Endothelial cell of umbilical vein (primary cell): ENCODE measurements around the gene KRTAP22-1. TPM values are rescaled to one million over a fixed set of nuclear protein-coding genes. Genes with fewer than 3 reads are reported as not detected.

ENCODE experiments used
- BruUV-seq: library from RNA; stranded (reverse); fragments of 400-500 nt; replicated peaks from 2 replicates; lab custom pipeline; 2021; lab: Mats Ljungman, UMichigan
- CTCF ChIA-PET: fragments of 300-600, 350-600 bp; sonication (Branson Sonifier 250); formaldehyde crosslinking; loops from one replicate; lab custom pipeline; 2021; ENCODE audit warnings: antibody characterized with exemption, inconsistent platforms; lab: Charles Lee
- POLR2A ChIA-PET: fragments of 300-600, 350-600 bp; sonication (Branson Sonifier 250); formaldehyde crosslinking; loops from one replicate; lab custom pipeline; 2021; ENCODE audit warnings: antibody characterized with exemption, inconsistent platforms; lab: Charles Lee
- DNase-seq: peaks from one replicate; pipeline ENCODE4 v3.0.0-alpha.2; 2011; ENCODE audit warnings: low read depth, low spot score
- FAIRE-seq: peaks from 2 replicates; lab custom pipeline; 2011; peaks lifted over from hg19 to GRCh38; lab: Jason Lieb, UNC
- H2AFZ ChIP-seq: 2 replicates; pipeline ENCODE4 v1.6.0; 2012; ENCODE audit warnings: low read depth, low read length, control low read depth, inconsistent platforms
- H3K27ac ChIP-seq: 2 replicates; pipeline ENCODE4 v1.5.1; 2011; ENCODE audit warnings: low read depth, mild to moderate bottlenecking, control low read depth, low read length, moderate library complexity; ENCODE audit not compliant: insufficient read depth
- H3K27me3 ChIP-seq, 2 experiments: 2 replicates each; pipeline versions ENCODE4 v1.6.0 to v1.6.1; 2011; ENCODE audit warnings: low read length in 2 of 2, mixed read lengths in 1 of 2; ENCODE audit not compliant: control insufficient read depth in 2 of 2, insufficient read depth in 2 of 2
- H3K36me3 ChIP-seq, 2 experiments: 2 replicates in 1 of 2; 3 replicates in 1 of 2; pipeline ENCODE4 v1.5.1; 2011; ENCODE audit warnings: low read length in 2 of 2, mild to moderate bottlenecking in 1 of 2, moderate library complexity in 1 of 2; ENCODE audit not compliant: control insufficient read depth in 2 of 2, insufficient read depth in 2 of 2; ENCODE audit errors: extremely low read depth in 1 of 2
- H3K4me1 ChIP-seq: 3 replicates; pipeline ENCODE4 v1.5.1; 2011; ENCODE audit warnings: mild to moderate bottlenecking, low read length; ENCODE audit not compliant: control insufficient read depth, insufficient read depth; ENCODE audit errors: extremely low read depth
- H3K4me2 ChIP-seq: 2 replicates; pipeline ENCODE4 v1.6.1; 2011; ENCODE audit warnings: low read length, control low read depth, mixed read lengths; ENCODE audit not compliant: insufficient read depth
- H3K4me3 ChIP-seq, 3 experiments: fragments of 200-600 bp in 1 of 3; sonication (generic), shearing (Covaris generic) in 1 of 3; replicated peaks in 1 of 3; 2 replicates each; pipeline ENCODE4 v1.5.1; 2011 to 2016; ENCODE audit warnings: control low read depth in 3 of 3, low read length in 3 of 3, mild to moderate bottlenecking in 2 of 3, inconsistent platforms in 1 of 3, low read depth in 1 of 3, moderate library complexity in 1 of 3; ENCODE audit not compliant: insufficient read depth in 1 of 3
- H3K79me2 ChIP-seq: 2 replicates; pipeline ENCODE4 v1.6.0; 2012; ENCODE audit warnings: low read length, inconsistent platforms; ENCODE audit not compliant: control insufficient read depth, insufficient read depth
- H3K9ac ChIP-seq: replicated peaks from 2 replicates; pipeline ENCODE3; 2011; ENCODE audit warnings: low read length, control low read depth; ENCODE audit not compliant: insufficient read depth; ENCODE audit errors: extremely low read depth
- H3K9me1 ChIP-seq: replicated peaks from 3 replicates; pipeline ENCODE4 v1.6.0; 2011; ENCODE audit warnings: mild to moderate bottlenecking, low read length; ENCODE audit not compliant: control insufficient read depth, insufficient read depth; ENCODE audit errors: extremely low read depth
- H3K9me3 ChIP-seq: replicated peaks from 2 replicates; pipeline ENCODE4 v1.5.1; 2012; ENCODE audit warnings: low read length, inconsistent platforms; ENCODE audit not compliant: control insufficient read depth, insufficient read depth
- H4K20me1 ChIP-seq: replicated peaks from 2 replicates; pipeline ENCODE3; 2011; ENCODE audit warnings: mild to moderate bottlenecking, low read length; ENCODE audit not compliant: control insufficient read depth, insufficient read depth; ENCODE audit errors: extremely low read depth
- EZH2 ChIP-seq: IDR thresholded peaks from 2 replicates; pipeline ENCODE4 v1.6.1; 2012; ENCODE audit warnings: borderline replicate concordance, low read depth, mild to moderate bottlenecking, moderate library complexity, low read length, inconsistent platforms; ENCODE audit not compliant: severe bottlenecking
- FOS ChIP-seq: IDR thresholded peaks from 2 replicates; pipeline ENCODE4 v1.6.1; 2011; ENCODE audit warnings: mild to moderate bottlenecking, low read length, moderate library complexity, borderline replicate concordance; ENCODE audit not compliant: insufficient read depth
- GATA2 ChIP-seq: IDR thresholded peaks from 2 replicates; pipeline ENCODE4 v1.7.0; 2011; ENCODE audit warnings: low read depth, mild to moderate bottlenecking, moderate library complexity, mixed read lengths, low read length; ENCODE audit not compliant: insufficient read length, insufficient read depth
- JUN ChIP-seq: IDR thresholded peaks from 2 replicates; pipeline ENCODE4 v1.6.1; 2011; ENCODE audit warnings: borderline replicate concordance, low read depth; ENCODE audit not compliant: insufficient read length, insufficient read depth
- MYC ChIP-seq: IDR thresholded peaks from one replicate; pipeline ENCODE4 v1.6.1; 2011; ENCODE audit warnings: mild to moderate bottlenecking, low read depth, low read length
- POLR2A ChIP-seq: IDR thresholded peaks from 2 replicates; pipeline ENCODE4 v1.6.1; 2012; ENCODE audit warnings: low read depth, mild to moderate bottlenecking, control low read depth, low read length
- POLR2AphosphoS5 ChIP-seq: IDR thresholded peaks from 2 replicates; pipeline ENCODE4 v1.6.1; 2012; ENCODE audit warnings: low read depth, mild to moderate bottlenecking, control low read depth, low read length, moderate library complexity; ENCODE audit not compliant: insufficient read depth
- dilution Hi-C: fragments of 300-500 bp; cut with MboI; formaldehyde crosslinking; loops from one replicate; pipeline ENCODE4 v1.15.0; 2019; ENCODE audit warnings: low sequenced_read_pairs; ENCODE audit not compliant: extremely low pct_ligation_motif_present
- intact Hi-C: fragments of 100-400 bp; cut with micrococcal nuclease; formaldehyde crosslinking; loops from one replicate; pipeline ENCODE4 v1.10.0; 2022
- polyA plus RNA-seq, 4 experiments: library from polyadenylated mRNA; depleted of rRNA in 3 of 4; stranded (reverse) in 3 of 4; unstranded in 1 of 4; fragments of >200 nt; gene quantifications; 2 replicates each; pipeline versions ENCODE4 v1.2.1 to v1.2.3, GENCODE V29; 2011 to 2012; ENCODE audit warnings: missing spikeins in 1 of 4
- total RNA-seq: library from RNA; stranded (reverse); gene quantifications from 2 replicates; pipeline ENCODE4 v1.2.3, GENCODE V29; 2021
- TF ChIP-seq, protein P1 (sequence below): IDR thresholded peaks from 2 replicates; pipeline ENCODE4 v1.6.1; 2011; ENCODE audit not compliant: insufficient read depth, insufficient read length
- TF ChIP-seq, protein P2 (sequence below), 2 donors: IDR thresholded peaks; 1 replicate in 1 of 2; 2 replicates in 1 of 2; pipeline ENCODE4 v1.5.1; 2011; ENCODE audit warnings: low read length in 2 of 2, mild to moderate bottlenecking in 2 of 2, moderate library complexity in 2 of 2, control low read depth in 1 of 2, inconsistent platforms in 1 of 2, low read depth in 1 of 2; ENCODE audit not compliant: insufficient read depth in 1 of 2; ENCODE audit errors: extremely low read depth in 1 of 2

The KRTAP22-1 gene
- total and polyA plus RNA-seq, 2 donors (not counting 3 experiments of a cell fraction or from before 2014, with no cell fraction given) = not detected

DNA sequence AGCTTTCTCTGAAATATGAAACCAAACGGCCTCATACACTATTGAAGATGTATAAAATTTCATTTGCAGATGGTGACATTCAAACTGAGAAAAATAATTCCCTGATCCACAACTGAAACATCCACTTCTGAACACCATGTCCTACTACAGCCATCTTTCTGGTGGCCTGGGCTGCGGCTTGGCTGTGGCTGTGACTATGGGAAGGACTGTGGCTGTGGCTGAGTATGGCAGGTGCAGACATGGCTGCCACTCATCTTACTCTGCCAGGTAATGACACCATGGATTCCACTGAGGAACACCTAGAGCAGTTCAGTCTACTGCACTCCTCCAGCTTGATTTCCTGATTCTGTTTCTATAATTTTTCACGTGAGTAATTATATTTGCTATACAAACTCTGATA, 19.6 kb downstream of the KRTAP22-1 start, which contains the start of gene KRTAP20-4:
KRTAP20-4 (plus strand) TSS at position 106 of the 400 bp plus-strand sequence.
- no peak within 1 kb of the TSS for H3K27ac ChIP-seq
- no peak for FAIRE-seq

More for the DNA sequence above, 19.6 kb downstream of the KRTAP22-1 start, which contains the start of gene KRTAP20-4:
- TF ChIP-seq EZH2 = no peak
- TF ChIP-seq FOS = no peak
- no peak for TF ChIP-seq MYC
- TF ChIP-seq, protein P1, sequence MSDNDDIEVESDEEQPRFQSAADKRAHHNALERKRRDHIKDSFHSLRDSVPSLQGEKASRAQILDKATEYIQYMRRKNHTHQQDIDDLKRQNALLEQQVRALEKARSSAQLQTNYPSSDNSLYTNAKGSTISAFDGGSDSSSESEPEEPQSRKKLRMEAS = no peak
- TF ChIP-seq GATA2 = no peak
- no peak for TF ChIP-seq POLR2A
- TF ChIP-seq JUN = no peak
- TF ChIP-seq POLR2AphosphoS5 = no peak
- TF ChIP-seq, protein P2, sequence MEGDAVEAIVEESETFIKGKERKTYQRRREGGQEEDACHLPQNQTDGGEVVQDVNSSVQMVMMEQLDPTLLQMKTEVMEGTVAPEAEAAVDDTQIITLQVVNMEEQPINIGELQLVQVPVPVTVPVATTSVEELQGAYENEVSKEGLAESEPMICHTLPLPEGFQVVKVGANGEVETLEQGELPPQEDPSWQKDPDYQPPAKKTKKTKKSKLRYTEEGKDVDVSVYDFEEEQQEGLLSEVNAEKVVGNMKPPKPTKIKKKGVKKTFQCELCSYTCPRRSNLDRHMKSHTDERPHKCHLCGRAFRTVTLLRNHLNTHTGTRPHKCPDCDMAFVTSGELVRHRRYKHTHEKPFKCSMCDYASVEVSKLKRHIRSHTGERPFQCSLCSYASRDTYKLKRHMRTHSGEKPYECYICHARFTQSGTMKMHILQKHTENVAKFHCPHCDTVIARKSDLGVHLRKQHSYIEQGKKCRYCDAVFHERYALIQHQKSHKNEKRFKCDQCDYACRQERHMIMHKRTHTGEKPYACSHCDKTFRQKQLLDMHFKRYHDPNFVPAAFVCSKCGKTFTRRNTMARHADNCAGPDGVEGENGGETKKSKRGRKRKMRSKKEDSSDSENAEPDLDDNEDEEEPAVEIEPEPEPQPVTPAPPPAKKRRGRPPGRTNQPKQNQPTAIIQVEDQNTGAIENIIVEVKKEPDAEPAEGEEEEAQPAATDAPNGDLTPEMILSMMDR (IDR thresholded peaks at IDR 0.05; ENCODE audit: extremely low read depth in 1 of 2, insufficient read depth in 1 of 2, low read depth in 1 of 2, low read length in 2 of 2) = no peak
- intact Hi-C loops = no loop called here
- no TSS peak for BruUV-seq
- Histone ChIP-seq H3K4me3 (no peak within 1 kb of the TSS), H3K9me3 (peaks cover 8% of the 10 kb centered on the region), H3K9ac (no peak within 1 kb of the TSS), H3K9me1 (no peaks in the 10 kb centered on the region), H3K4me2 (no peak within 1 kb of the TSS), H3K36me3 (no peaks in the 10 kb centered on the region), H3K4me1 (no peaks in the 10 kb centered on the region), H3K27me3 (no peaks in the 10 kb centered on the region), H4K20me1 (no peaks in the 10 kb centered on the region), H3K79me2 (no peaks in the 10 kb centered on the region), H2AFZ (no peak within 1 kb of the TSS)
- dilution Hi-C loops = no loop called here
- ChIA-PET CTCF (no interaction called here), POLR2A (no interaction called here)
- DNase-seq = no peak
